Measurements from ENCODE around the gene CDR2.

CDR2 gene

GRCh38 chr16:22383827-22384226, 9.4 kb upstream of the CDR2 start:
- ChIA-PET CTCF (no interaction called here), POLR2A (no interaction called here)
- Histone ChIP-seq H3K4me3 (ENCODE audit: low read depth, low read length) (no peak overlapping the region), H3K27ac (ENCODE audit: extremely low read depth, low read depth, low read length) (no peak overlapping the region), H3K9me3 (ENCODE audit: control insufficient read depth, insufficient read depth, low read depth, low read length) (no peaks in the 10 kb centered on the region), H3K36me3 (ENCODE audit: control insufficient read depth in 2 of 2, insufficient read depth in 1 of 2, low read length in 2 of 2) (no peaks in the 10 kb centered on the region; a peak in 1 of 3 replicates), H3K4me1 (ENCODE audit: control insufficient read depth, insufficient read depth, low read length) (peaks cover 3% of the 10 kb centered on the region; the same call in 1 of the 2 replicates)
- TF ChIP-seq ZNF350 (tag by site-specific recombination; IDR thresholded peaks at IDR 0.05) (no peak), ZSCAN23 (tag by site-specific recombination; IDR thresholded peaks at IDR 0.05) (no peak), HOXA7 (CRISPR knock-in tag; IDR thresholded peaks at IDR 0.05; ENCODE audit: borderline replicate concordance) (no peak), ZEB2 (tag by site-specific recombination; IDR thresholded peaks at IDR 0.05) (no peak), GLI4 (tag by site-specific recombination; IDR thresholded peaks at IDR 0.05) (no peak), ZBTB26 (tag by site-specific recombination; optimal IDR thresholded peaks at IDR 0.05) (no peak), ZNF121 (tag by site-specific recombination; IDR thresholded peaks at IDR 0.05) (no peak), ZNF138 (tag by site-specific recombination; IDR thresholded peaks at IDR 0.05; ENCODE audit: borderline replicate concordance) (no peak), ZFP41 (tag by site-specific recombination; IDR thresholded peaks at IDR 0.05; ENCODE audit: borderline replicate concordance) (no peak), KLF7 (tag by site-specific recombination; IDR thresholded peaks at IDR 0.05; ENCODE audit: borderline replicate concordance) (no peak), ZIC2 (tag by site-specific recombination; IDR thresholded peaks at IDR 0.05) (no peak), ZNF488 (tag by site-specific recombination; IDR thresholded peaks at IDR 0.05) (no peak)
- TF ChIP-seq, protein P1, sequence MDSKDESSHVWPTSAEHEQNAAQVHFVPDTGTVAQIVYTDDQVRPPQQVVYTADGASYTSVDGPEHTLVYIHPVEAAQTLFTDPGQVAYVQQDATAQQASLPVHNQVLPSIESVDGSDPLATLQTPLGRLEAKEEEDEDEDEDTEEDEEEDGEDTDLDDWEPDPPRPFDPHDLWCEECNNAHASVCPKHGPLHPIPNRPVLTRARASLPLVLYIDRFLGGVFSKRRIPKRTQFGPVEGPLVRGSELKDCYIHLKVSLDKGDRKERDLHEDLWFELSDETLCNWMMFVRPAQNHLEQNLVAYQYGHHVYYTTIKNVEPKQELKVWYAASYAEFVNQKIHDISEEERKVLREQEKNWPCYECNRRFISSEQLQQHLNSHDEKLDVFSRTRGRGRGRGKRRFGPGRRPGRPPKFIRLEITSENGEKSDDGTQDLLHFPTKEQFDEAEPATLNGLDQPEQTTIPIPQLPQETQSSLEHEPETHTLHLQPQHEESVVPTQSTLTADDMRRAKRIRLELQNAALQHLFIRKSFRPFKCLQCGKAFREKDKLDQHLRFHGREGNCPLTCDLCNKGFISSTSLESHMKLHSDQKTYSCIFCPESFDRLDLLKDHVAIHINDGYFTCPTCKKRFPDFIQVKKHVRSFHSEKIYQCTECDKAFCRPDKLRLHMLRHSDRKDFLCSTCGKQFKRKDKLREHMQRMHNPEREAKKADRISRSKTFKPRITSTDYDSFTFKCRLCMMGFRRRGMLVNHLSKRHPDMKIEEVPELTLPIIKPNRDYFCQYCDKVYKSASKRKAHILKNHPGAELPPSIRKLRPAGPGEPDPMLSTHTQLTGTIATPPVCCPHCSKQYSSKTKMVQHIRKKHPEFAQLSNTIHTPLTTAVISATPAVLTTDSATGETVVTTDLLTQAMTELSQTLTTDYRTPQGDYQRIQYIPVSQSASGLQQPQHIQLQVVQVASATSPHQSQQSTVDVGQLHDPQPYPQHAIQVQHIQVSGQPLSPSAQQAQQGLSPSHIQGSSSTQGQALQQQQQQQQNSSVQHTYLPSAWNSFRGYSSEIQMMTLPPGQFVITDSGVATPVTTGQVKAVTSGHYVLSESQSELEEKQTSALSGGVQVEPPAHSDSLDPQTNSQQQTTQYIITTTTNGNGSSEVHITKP (tag by site-specific recombination; IDR thresholded peaks at IDR 0.05), result no peak
- TF ChIP-seq, protein P2, sequence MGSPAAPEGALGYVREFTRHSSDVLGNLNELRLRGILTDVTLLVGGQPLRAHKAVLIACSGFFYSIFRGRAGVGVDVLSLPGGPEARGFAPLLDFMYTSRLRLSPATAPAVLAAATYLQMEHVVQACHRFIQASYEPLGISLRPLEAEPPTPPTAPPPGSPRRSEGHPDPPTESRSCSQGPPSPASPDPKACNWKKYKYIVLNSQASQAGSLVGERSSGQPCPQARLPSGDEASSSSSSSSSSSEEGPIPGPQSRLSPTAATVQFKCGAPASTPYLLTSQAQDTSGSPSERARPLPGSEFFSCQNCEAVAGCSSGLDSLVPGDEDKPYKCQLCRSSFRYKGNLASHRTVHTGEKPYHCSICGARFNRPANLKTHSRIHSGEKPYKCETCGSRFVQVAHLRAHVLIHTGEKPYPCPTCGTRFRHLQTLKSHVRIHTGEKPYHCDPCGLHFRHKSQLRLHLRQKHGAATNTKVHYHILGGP (tag by site-specific recombination; IDR thresholded peaks at IDR 0.05), result no peak
- TF ChIP-seq, protein P3, sequence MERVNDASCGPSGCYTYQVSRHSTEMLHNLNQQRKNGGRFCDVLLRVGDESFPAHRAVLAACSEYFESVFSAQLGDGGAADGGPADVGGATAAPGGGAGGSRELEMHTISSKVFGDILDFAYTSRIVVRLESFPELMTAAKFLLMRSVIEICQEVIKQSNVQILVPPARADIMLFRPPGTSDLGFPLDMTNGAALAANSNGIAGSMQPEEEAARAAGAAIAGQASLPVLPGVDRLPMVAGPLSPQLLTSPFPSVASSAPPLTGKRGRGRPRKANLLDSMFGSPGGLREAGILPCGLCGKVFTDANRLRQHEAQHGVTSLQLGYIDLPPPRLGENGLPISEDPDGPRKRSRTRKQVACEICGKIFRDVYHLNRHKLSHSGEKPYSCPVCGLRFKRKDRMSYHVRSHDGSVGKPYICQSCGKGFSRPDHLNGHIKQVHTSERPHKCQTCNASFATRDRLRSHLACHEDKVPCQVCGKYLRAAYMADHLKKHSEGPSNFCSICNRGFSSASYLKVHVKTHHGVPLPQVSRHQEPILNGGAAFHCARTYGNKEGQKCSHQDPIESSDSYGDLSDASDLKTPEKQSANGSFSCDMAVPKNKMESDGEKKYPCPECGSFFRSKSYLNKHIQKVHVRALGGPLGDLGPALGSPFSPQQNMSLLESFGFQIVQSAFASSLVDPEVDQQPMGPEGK (tag by site-specific recombination; IDR thresholded peaks at IDR 0.05), result no peak

- CTCF ChIA-PET, result interaction anchor here (0.6 kb wide), 1 partner anchor 62 kb away, joined by 3 read pairs; no protein-coding TSS in a partner anchor
- no peaks in the 10 kb centered on the region; a peak in 1 of 3 replicates for H3K36me3 ChIP-seq (ENCODE audit: control insufficient read depth in 2 of 2, insufficient read depth in 1 of 2, low read length in 2 of 2)
- POLR2A ChIA-PET, result no interaction called here
These were observed 7.0 kb upstream of the CDR2 start for GRCh38 chr16:22381392-22381791.

More at GRCh38 chr16:22381392-22381791, 7.0 kb upstream of the CDR2 start:
- H3K4me1 ChIP-seq (ENCODE audit: control insufficient read depth, insufficient read depth, low read length), result no peaks in the 10 kb centered on the region
- TF ChIP-seq ZNF843 (tag by site-specific recombination; IDR thresholded peaks at IDR 0.05), result no peak
- TF ChIP-seq, protein P4, sequence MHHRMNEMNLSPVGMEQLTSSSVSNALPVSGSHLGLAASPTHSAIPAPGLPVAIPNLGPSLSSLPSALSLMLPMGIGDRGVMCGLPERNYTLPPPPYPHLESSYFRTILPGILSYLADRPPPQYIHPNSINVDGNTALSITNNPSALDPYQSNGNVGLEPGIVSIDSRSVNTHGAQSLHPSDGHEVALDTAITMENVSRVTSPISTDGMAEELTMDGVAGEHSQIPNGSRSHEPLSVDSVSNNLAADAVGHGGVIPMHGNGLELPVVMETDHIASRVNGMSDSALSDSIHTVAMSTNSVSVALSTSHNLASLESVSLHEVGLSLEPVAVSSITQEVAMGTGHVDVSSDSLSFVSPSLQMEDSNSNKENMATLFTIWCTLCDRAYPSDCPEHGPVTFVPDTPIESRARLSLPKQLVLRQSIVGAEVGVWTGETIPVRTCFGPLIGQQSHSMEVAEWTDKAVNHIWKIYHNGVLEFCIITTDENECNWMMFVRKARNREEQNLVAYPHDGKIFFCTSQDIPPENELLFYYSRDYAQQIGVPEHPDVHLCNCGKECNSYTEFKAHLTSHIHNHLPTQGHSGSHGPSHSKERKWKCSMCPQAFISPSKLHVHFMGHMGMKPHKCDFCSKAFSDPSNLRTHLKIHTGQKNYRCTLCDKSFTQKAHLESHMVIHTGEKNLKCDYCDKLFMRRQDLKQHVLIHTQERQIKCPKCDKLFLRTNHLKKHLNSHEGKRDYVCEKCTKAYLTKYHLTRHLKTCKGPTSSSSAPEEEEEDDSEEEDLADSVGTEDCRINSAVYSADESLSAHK (tag by site-specific recombination; IDR thresholded peaks at IDR 0.05), result no peak
- TF ChIP-seq RBAK (tag by site-specific recombination; IDR thresholded peaks at IDR 0.05), result no peak
- TF ChIP-seq KLF9 (tag by site-specific recombination; IDR thresholded peaks at IDR 0.05; ENCODE audit: low read depth), result no peak
- TF ChIP-seq ZNF132 (tag by site-specific recombination; IDR thresholded peaks at IDR 0.05; ENCODE audit: borderline replicate concordance), result no peak
- H3K9me3 ChIP-seq (ENCODE audit: control insufficient read depth, insufficient read depth, low read depth, low read length), result no peaks in the 10 kb centered on the region
- H3K4me3 ChIP-seq (ENCODE audit: low read depth, low read length), result no peak overlapping the region
- no peak overlapping the region for H3K27ac ChIP-seq (ENCODE audit: extremely low read depth, low read depth, low read length)
